ENCODE measurements around the gene TULP4.

DNA sequence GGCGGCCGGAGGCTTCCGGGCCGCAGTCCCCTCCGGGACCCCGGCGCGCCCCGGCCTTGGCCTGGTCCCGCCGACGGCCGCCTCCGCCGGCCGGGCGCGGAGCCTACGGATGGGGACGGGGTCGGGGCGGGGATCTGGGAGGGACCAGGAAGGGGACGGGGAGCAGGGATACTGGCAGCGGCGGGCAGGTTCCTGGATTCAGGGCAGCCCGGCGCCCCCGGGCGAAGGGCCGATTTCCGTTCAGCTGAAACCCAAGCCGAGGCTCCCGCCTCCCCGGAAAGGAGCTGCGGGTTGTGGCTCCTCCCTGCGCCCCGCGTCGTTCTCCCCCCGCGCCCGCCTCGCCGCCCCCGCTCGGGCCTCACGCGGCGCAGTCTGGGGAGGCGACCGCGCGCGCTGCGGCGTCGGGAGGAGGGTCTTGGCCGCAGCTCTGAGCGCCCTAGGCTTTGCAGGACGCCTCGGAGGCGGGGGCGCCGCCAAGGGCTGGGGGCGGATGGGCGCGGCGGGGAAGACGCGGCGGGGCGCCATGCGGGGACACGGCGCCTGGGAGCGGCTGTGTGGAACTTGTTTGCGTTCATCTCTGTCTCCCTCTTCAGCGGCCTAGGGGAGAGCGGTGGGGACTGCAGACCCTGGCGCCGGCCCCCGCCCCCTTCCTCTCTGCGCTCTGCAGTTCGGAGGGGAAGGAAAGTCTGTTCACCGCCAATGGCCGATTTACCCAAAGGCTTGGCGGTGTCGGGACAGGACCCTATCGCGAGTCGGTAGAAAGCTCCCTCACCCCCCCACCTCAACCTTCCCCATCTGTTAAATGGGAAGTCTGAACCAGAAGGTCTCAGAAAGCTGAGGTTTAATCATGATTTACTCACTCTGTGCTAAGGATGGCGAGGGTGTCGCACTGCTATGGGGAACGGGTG is 224.9 kb downstream of the TULP4 start:
- no peak for TF ChIP-seq POLR2AphosphoS5 (IDR thresholded peaks at IDR 0.05; ENCODE audit: borderline replicate concordance, low read depth, low read length)
- no peak for TF ChIP-seq EZH2 (IDR thresholded peaks at IDR 0.05)

All from SK-N-MC (cell line).